Fibroblast of skin of abdomen (primary cell): ENCODE data around the gene UBLCP1. TPM values are rescaled to one million over a fixed set of nuclear protein-coding genes. Genes with fewer than 3 reads are reported as not detected.
"Not testable (repeated sequence)": the region's sequence is repeated elsewhere in the genome, so short reads cannot be mapped to it uniquely, and the experiment has no call there.

Experiments used
- DNase-seq: peaks from one replicate; pipeline ENCODE4 v3.0.0-alpha.2; 2013
- polyA plus RNA-seq, 2 experiments: library from polyadenylated mRNA; unstranded; fragments of 120-200 nt; gene quantifications; one replicate each; pipeline ENCODE4 v1.2.1, GENCODE V29; 2013; ENCODE audit not compliant: insufficient read length in 2 of 2

UBLCP1 gene
- 38.5 TPM for polyA plus RNA-seq (2013, experiment 1 of 2; ENCODE audit: insufficient read length)
- polyA plus RNA-seq (2013, experiment 2 of 2; ENCODE audit: insufficient read length), result 37.2 TPM

DNA sequence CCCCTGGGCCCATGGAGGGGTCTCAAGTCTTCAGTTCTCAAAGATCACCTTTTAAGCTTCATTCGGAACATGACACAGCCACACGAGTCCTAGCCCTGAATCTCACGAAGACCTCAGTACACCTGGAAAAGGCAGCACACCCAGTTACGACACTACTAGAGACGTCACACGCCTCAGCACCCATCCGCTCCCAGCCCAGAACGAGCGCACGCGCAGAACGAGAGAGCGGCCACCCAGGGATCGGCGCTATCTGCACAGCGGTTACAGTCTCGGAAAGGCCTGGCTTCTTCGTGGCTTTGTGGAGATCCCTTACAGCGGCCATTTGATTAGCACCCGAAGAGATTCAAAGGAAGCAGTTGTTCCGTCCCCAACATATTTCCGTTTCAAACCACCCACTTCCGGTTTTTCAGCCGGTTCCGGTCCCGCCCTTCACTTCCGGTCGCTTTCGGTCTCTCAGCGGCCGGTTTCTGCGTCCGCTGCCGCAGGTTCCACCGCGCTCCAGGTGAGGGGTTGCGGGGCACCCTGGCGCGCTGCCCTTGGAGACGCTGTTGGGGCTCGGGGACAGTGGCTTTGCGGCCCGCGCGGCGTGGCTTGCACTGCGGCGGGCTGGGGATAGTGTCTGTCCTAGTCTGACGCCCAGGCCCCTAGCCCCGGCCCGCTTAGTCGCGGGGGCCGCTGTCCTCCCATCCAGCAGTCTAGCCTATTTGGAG, at the start of gene UBLCP1:
Gene UBLCP1, plus strand, starts transcription at position 432 of the 710 bp plus-strand sequence. CDS start 5,626 bp downstream, outside the sequence.
- peak; percentile 81 for DNase-seq

DNA sequence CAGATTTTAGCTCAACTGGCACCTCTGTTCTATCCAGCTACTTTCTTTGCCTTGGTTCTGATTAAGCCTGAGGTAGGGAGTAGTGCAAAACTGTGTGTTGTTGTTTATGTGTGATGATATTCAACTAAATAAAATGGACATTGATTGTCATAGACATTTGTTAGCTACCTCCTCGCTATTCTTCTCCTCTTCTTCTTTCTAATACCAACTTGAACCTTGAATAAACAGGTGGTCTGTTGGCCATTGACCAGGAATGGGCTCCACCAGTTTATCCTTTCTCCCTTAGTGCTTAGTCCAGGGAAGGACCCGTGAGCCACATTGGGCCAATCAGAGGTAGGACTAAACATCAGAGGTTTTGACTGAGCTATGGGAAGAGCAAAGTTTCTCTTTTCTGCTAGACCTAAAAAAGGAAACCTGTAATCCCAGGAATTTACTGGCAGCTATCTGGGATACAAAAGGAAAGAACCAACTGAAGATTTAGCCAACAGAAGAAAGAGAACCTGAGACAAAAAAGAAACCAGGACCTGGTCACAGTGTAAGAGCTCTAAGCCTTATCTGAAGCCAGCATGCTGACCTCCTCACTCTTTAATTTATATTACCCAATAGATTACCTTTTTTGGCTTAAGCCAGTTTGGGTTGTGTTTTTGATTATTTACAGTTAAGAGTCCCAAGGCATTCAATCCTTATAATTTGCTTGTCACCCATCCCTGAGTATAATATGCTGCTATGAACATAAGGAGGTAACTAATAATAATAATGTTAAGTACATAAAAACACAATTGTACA, 48.4 kb upstream of the UBLCP1 start:
- DNase-seq, result no peak

- DNase-seq, result no peak
Measured at GRCh38 chr5:159215886-159216285, 47.2 kb upstream of the UBLCP1 start.

- no peak for DNase-seq
Measured at GRCh38 chr5:159216454-159216853, 46.6 kb upstream of the UBLCP1 start.

GRCh38 chr5:159217236-159217635, 45.9 kb upstream of the UBLCP1 start:
- no peak for DNase-seq

DNA sequence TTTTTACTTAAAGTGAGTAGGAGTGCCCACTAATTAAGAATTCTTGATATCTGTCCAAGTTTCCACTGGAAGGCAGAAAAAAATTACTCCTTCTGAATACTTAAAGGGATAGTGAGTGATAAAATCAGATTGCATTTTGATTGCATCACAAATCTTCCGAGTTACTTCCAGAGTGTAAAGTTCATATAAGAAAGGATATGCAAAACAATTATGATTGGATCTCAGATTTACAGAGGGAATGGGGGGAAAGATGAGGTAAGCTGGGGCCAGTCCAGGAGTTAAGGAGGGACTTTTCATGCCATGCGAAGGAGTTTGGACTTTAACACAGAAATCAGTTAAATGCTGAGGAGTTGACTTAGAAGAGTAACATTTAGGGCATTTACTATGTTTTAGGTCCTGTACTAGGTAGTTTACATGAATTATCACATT, 44.5 kb upstream of the UBLCP1 start:
- peak; percentile 83 for DNase-seq

DNA sequence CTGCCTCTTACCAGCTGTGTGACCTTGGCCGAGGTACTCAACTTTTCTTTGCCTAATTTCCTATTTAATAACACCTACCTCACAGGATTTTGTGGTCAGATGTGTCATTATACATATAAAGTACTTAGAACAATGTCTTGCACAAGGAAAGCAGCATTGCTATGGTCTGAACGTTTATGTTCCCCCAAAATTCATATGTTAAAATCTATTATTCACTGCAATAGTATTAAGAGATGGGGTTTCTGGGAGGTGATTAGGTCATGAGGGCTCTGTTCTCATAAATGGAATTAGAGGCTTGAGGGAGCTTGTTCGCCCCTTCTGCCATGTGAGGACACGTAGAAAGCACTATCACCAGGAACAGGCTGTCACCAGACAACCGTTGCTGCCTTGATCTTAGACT, 42.9 kb upstream of the UBLCP1 start:
- no peak for DNase-seq

- DNase-seq, result no peak
Measured at GRCh38 chr5:159223469-159223868, 39.6 kb upstream of the UBLCP1 start.

- no peak for DNase-seq
Measured at GRCh38 chr5:159224471-159224870, 38.6 kb upstream of the UBLCP1 start.

- no peak for DNase-seq
Measured at GRCh38 chr5:159226451-159226850, 36.6 kb upstream of the UBLCP1 start.

GRCh38 chr5:159227452-159227851, 35.6 kb upstream of the UBLCP1 start:
- no peak for DNase-seq

DNA sequence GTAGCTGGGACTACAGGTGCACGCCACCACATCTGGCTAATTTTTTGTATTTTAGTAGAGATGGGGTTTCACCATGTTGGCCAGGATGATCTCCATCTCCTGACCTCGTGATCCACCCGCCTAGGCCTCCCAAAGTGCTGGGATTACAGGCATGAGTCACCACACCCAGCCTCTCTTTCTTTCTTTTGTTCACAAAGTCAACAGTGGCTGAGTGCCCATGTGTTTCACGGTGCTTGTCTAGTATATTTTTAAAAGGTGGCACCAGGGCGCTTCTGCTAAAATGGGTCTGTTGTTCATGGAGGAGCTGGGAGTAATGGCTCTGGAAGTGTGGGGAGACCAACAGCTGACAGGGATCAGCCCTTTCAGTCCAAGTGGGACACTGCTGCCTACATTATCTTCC, 35.0 kb upstream of the UBLCP1 start:
- DNase-seq, result not testable (repeated sequence)

DNA sequence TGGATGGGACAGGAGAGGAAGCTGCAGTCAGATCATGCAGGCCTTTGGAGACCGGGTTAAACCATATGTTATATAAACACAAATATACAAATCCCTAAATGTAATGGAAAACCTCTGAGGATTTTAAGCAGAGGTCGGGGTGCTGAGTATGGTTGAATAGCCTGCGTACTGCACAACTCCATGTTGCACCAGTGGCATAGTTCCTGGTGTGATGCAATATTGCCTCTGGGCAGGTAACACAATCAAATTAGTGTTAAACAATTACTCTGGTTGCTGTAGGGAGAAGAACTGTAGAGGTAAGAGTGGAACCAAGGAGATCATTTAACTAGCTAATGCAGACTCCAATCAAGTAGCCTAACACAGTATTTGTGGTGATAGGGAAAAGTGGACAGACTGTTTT, 32.4 kb upstream of the UBLCP1 start:
- no peak for DNase-seq

- DNase-seq, result no peak
Measured at GRCh38 chr5:159231167-159231566, 31.9 kb upstream of the UBLCP1 start.

- DNase-seq, result peak; percentile 18
Measured at GRCh38 chr5:159235871-159236520, 27.1 kb upstream of the UBLCP1 start.

DNA sequence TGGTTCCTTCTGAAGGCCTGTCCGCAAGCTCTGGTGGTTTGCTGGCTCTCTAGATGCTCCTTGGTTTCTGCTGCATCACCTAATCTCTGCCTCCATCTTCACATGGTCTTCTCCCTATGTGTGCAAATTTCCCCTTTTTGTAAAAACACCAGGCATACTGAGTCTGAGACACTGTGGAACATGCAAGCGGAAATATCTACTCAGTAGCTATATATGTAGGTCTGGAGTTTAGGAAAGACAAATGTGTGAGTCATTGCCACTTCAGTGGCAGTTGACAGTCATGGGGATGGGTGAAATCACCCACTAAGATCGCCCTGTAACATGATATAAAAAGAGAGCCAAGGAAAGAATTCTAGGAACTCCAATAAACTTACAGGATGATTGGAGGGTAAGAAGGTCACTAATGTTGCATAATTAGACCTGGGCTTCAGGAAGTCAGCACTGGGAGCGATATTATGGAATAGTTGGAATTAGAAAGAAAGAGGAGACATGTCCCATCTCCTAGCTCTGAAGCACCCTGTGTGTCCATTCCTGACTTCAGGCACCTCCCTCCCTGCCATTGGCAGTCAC, 22.7 kb upstream of the UBLCP1 start:
- peak; percentile 62 for DNase-seq

DNA sequence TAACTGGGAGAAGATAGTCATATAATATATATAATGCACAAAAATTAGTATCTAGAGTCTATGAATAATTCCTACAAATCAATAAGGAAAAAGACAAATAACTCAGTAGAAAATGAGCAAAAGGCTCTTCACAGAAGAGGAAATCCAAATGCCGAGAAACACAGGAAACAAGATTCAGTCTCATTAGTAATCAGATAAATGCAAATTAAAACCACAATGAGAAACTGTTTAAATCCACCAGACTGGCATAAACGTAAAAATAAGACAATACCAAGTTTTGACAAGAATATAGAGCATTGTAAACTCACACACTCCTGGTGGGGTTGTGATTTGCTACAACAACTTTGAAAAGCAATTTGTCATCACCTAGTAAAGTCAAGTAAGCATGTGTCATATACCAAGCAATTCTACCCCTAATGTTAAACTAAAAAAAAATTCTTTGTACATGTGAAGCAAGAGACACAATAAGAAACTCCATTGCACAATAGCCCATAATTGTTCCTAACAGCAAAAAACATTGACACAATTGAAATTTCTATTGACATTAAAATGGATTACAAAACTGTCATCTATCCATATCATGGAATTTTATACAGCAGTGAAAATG, 21.0 kb upstream of the UBLCP1 start:
- peak; percentile 4 for DNase-seq

- DNase-seq, result no peak
Measured at GRCh38 chr5:159242656-159243055, 20.4 kb upstream of the UBLCP1 start.

- no peak for DNase-seq
Measured at GRCh38 chr5:159243385-159243784, 19.7 kb upstream of the UBLCP1 start.

- DNase-seq, result no peak
Measured at GRCh38 chr5:159244163-159244562, 18.9 kb upstream of the UBLCP1 start.

GRCh38 chr5:159244890-159245289, 18.2 kb upstream of the UBLCP1 start:
- no peak for DNase-seq

GRCh38 chr5:159249158-159249557, 13.9 kb upstream of the UBLCP1 start:
- DNase-seq, result no peak
